Measurements from ENCODE around the gene MAP1S. TPM values are rescaled to one million over a fixed set of nuclear protein-coding genes. Genes with fewer than 3 reads are reported as not detected.
A peak's percentile ranks its signal among the peaks of the same experiment; 100 is the strongest.

MAP1S gene
- total and polyA plus RNA-seq, 11 donors = 17.1 to 47.9 (median 22.7) TPM

- peaks cover 12 to 63% (median 31%) of the 10 kb centered on the region in 9 donors for H3K27me3 ChIP-seq
- TF ChIP-seq, protein P1, sequence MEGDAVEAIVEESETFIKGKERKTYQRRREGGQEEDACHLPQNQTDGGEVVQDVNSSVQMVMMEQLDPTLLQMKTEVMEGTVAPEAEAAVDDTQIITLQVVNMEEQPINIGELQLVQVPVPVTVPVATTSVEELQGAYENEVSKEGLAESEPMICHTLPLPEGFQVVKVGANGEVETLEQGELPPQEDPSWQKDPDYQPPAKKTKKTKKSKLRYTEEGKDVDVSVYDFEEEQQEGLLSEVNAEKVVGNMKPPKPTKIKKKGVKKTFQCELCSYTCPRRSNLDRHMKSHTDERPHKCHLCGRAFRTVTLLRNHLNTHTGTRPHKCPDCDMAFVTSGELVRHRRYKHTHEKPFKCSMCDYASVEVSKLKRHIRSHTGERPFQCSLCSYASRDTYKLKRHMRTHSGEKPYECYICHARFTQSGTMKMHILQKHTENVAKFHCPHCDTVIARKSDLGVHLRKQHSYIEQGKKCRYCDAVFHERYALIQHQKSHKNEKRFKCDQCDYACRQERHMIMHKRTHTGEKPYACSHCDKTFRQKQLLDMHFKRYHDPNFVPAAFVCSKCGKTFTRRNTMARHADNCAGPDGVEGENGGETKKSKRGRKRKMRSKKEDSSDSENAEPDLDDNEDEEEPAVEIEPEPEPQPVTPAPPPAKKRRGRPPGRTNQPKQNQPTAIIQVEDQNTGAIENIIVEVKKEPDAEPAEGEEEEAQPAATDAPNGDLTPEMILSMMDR (IDR thresholded peaks at IDR 0.05) = no peak
- no peak for TF ChIP-seq POLR2A (IDR thresholded peaks at IDR 0.05)
- no peak overlapping the region for H3K4me3 ChIP-seq
- 57 to 82% (median 78%) methylated on average over 4 of the region's 4 CpGs for WGBS, 4 donors
- intact Hi-C loops (cut with DNase I) = no loop called here
- ATAC-seq (no peak), DNase-seq (no peak)
- no peak overlapping the region for H3K27ac ChIP-seq
- H3K4me1 ChIP-seq = peaks cover 0 to 43% (median 25%) of the 10 kb centered on the region in 12 donors
- no peaks in the 10 kb centered on the region for H3K36me3 ChIP-seq
- H3K9me3 ChIP-seq = no peaks in the 10 kb centered on the region
Observed at GRCh38 chr19:17684256-17684655, 35.0 kb upstream of the MAP1S start.

- intact Hi-C loops (cut with DNase I) = no loop called here
- DNase-seq = no peak
- no peak overlapping the region for H3K4me3 ChIP-seq
- WGBS, 4 donors = 43 to 60% (median 55%) methylated on average over 12 to 15 of the region's 15 CpGs
- no peak for ATAC-seq
- no peaks in the 10 kb centered on the region for H3K36me3 ChIP-seq
- TF ChIP-seq, protein P1 (IDR thresholded peaks at IDR 0.05) = no peak
- no peak for TF ChIP-seq POLR2A (IDR thresholded peaks at IDR 0.05)
- no peaks in the 10 kb centered on the region for H3K9me3 ChIP-seq
- H3K4me1 ChIP-seq = peaks cover 0 to 35% (median 15%) of the 10 kb centered on the region in 12 donors
- H3K27me3 ChIP-seq = peaks cover 14 to 66% (median 32%) of the 10 kb centered on the region in 9 donors
- H3K27ac ChIP-seq = no peak overlapping the region
Observed at GRCh38 chr19:17685451-17686022, 33.7 kb upstream of the MAP1S start.

- ATAC-seq = peak in 3 of 4 donors; percentile 30 to 86 (median 43)
- WGBS, 4 donors = 0 to 2% (median 1%) methylated on average over 9 to 12 of the region's 12 CpGs
- DNase-seq = peak in 2 of 5 donors; percentile 31 to 52
- Histone ChIP-seq H3K27ac (peak overlapping the region in 1 of 12 donors; percentile 19), H3K9me3 (no peaks in the 10 kb centered on the region), H3K36me3 (no peaks in the 10 kb centered on the region), H3K4me3 (peak overlapping the region in 8 of 12 donors; percentile 3 to 35 (median 18)), H3K4me1 (peaks cover 0 to 30% (median 14%) of the 10 kb centered on the region in 12 donors), H3K27me3 (peaks cover 16 to 66% (median 32%) of the 10 kb centered on the region in 9 donors)
- intact Hi-C loops (cut with DNase I) = no loop called here
- TF ChIP-seq, protein P1 (IDR thresholded peaks at IDR 0.05) = no peak
- no peak for TF ChIP-seq POLR2A (IDR thresholded peaks at IDR 0.05)
Observed at GRCh38 chr19:17686023-17686521, 33.2 kb upstream of the MAP1S start.

DNA sequence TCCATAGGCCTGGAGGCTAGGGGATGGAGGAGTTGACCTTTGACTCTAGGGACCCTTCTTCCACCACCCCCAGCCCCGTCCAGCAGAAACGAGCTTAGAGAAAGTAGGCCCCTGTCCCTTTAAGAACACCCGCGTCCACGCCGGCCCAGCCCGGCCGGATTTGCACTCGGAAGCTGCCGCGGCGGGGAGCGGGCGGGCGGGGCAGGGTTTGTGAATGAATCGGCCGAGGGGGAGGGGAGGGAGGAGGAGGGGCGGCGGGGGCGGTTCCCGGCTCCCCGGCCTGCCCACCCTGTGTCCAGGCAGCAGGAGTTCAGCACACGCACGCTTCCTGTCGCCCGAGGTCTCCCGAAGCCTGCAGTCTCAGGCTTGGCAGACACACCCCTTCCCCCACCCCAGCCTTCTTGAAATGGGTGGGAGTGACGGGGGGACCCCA lies 32.7 kb upstream of the MAP1S start:
- Histone ChIP-seq H3K4me1 (peaks cover 0 to 29% (median 13%) of the 10 kb centered on the region in 12 donors), H3K9me3 (no peaks in the 10 kb centered on the region), H3K36me3 (no peaks in the 10 kb centered on the region), H3K27me3 (peaks cover 16 to 69% (median 32%) of the 10 kb centered on the region in 9 donors), H3K4me3 (peak overlapping the region in 8 of 12 donors; percentile 3 to 35 (median 18)), H3K27ac (peak overlapping the region in 1 of 12 donors; percentile 19)
- WGBS, 4 donors = 0 to 2% (median 1%) methylated on average over 16 to 28 of the region's 28 CpGs
- TF ChIP-seq POLR2A (IDR thresholded peaks at IDR 0.05) = no peak
- TF ChIP-seq, protein P1 (IDR thresholded peaks at IDR 0.05) = no peak
- peak in 3 of 4 donors; percentile 50 to 83 (median 58) for ATAC-seq
- intact Hi-C loops (cut with DNase I) = no loop called here
- DNase-seq = peak in 4 of 5 donors; percentile 35 to 60 (median 56)

Data from heart left ventricle (tissue), 16 donors.